Activated T-helper 2 cell treated with anti-CD3 and anti-CD28 coated beads, Interferon-gamma antibody, Interleukin-2, Interleukin-4, amounts not matched to agents 10 μg/mL and 5 μg/mL and 100 μg/mL, durations not matched to agents 14 hours and 24 hours and 36 hours (primary cell): Measurements from ENCODE around the gene HMGXB3. TPM values are rescaled to one million over a fixed set of nuclear protein-coding genes. Genes with fewer than 3 reads are reported as not detected.
A peak's percentile ranks its signal among the peaks of the same experiment; 100 is the strongest.
"Not testable (repeated sequence)": the region's sequence is repeated elsewhere in the genome, so short reads cannot be mapped to it uniquely, and the experiment has no call there.

Experiments used
- DNase-seq: peaks from one replicate; pipeline ENCODE4 v3.0.0; 2021; ENCODE audit warnings: low spot score
- H3K27ac Mint-ChIP-seq: one replicate; pipeline ENCODE4 v1.8.0; 2021; ENCODE audit warnings: mixed read lengths
- H3K27me3 Mint-ChIP-seq: one replicate; pipeline ENCODE4 v1.8.0; 2021; ENCODE audit warnings: low read depth, mixed read lengths
- H3K36me3 Mint-ChIP-seq: one replicate; pipeline ENCODE4 v1.8.0; 2021; ENCODE audit warnings: low read depth, mixed read lengths
- H3K4me1 Mint-ChIP-seq: one replicate; pipeline ENCODE4 v1.8.0; 2021; ENCODE audit warnings: low read depth, mixed read lengths
- H3K4me3 Mint-ChIP-seq: one replicate; pipeline ENCODE4 v1.8.0; 2021; ENCODE audit warnings: low read depth, mild to moderate bottlenecking, moderate library complexity, mixed read lengths
- H3K9me3 Mint-ChIP-seq: one replicate; pipeline ENCODE4 v1.8.0; 2021; ENCODE audit warnings: mixed read lengths
- intact Hi-C: fragments of 100-400 bp; cut with micrococcal nuclease; formaldehyde crosslinking; loops from one replicate; pipeline ENCODE4 v1.15.1; 2023
- total RNA-seq: library from RNA; stranded (reverse); gene quantifications from 2 replicates; pipeline ENCODE4 v1.2.3, GENCODE V29; 2022

Gene HMGXB3
- total RNA-seq, 1 donor from 2014 or later: 39.6 TPM

- intact Hi-C loops: no loop called here
- Mint-ChIP-seq H3K27ac (no peak overlapping the region), H3K4me1 (no peaks in the 10 kb centered on the region), H3K9me3 (no peaks in the 10 kb centered on the region), H3K36me3 (peaks cover 79% of the 10 kb centered on the region), H3K27me3 (no peaks in the 10 kb centered on the region), H3K4me3 (no peak overlapping the region)
- no peak for DNase-seq
These were observed 34.1 kb downstream of the HMGXB3 start for GRCh38 chr5:150034662-150035061.

GRCh38 chr5:150035139-150035895 lies 34.8 kb downstream of the HMGXB3 start:
- no peak overlapping the region for H3K27ac Mint-ChIP-seq
- intact Hi-C loops: no loop called here
- H3K9me3 Mint-ChIP-seq: no peaks in the 10 kb centered on the region
- no peaks in the 10 kb centered on the region for H3K27me3 Mint-ChIP-seq
- peaks cover 81% of the 10 kb centered on the region for H3K36me3 Mint-ChIP-seq
- no peaks in the 10 kb centered on the region for H3K4me1 Mint-ChIP-seq
- no peak for DNase-seq
- H3K4me3 Mint-ChIP-seq: no peak overlapping the region

GRCh38 chr5:150036513-150036912 lies 36.0 kb downstream of the HMGXB3 start:
- Mint-ChIP-seq H3K27ac (no peak overlapping the region), H3K4me3 (no peak overlapping the region), H3K4me1 (no peaks in the 10 kb centered on the region), H3K27me3 (no peaks in the 10 kb centered on the region), H3K36me3 (peaks cover 82% of the 10 kb centered on the region), H3K9me3 (no peaks in the 10 kb centered on the region)
- intact Hi-C loops: no loop called here
- no peak for DNase-seq

- DNase-seq: no peak
- H3K4me1 Mint-ChIP-seq: peaks cover 12% of the 10 kb centered on the region
- H3K27me3 Mint-ChIP-seq: no peaks in the 10 kb centered on the region
- H3K36me3 Mint-ChIP-seq: peaks cover 84% of the 10 kb centered on the region
- intact Hi-C loops: no loop called here
- H3K4me3 Mint-ChIP-seq: no peak overlapping the region
- no peak overlapping the region for H3K27ac Mint-ChIP-seq
- no peaks in the 10 kb centered on the region for H3K9me3 Mint-ChIP-seq
These were observed 38.0 kb downstream of the HMGXB3 start for GRCh38 chr5:150038547-150038946.

GRCh38 chr5:150042459-150042858 lies 41.9 kb downstream of the HMGXB3 start:
- Mint-ChIP-seq H3K4me1 (peaks cover 21% of the 10 kb centered on the region), H3K36me3 (peaks cover 71% of the 10 kb centered on the region), H3K9me3 (no peaks in the 10 kb centered on the region), H3K27me3 (no peaks in the 10 kb centered on the region), H3K27ac (no peak overlapping the region), H3K4me3 (no peak overlapping the region)
- intact Hi-C loops: no loop called here
- no peak for DNase-seq

- no peaks in the 10 kb centered on the region for H3K27me3 Mint-ChIP-seq
- peaks cover 70% of the 10 kb centered on the region for H3K36me3 Mint-ChIP-seq
- no peaks in the 10 kb centered on the region for H3K9me3 Mint-ChIP-seq
- H3K27ac Mint-ChIP-seq: peak overlapping the region; percentile 47
- H3K4me3 Mint-ChIP-seq: no peak overlapping the region
- intact Hi-C loops: no loop called here
- H3K4me1 Mint-ChIP-seq: peaks cover 21% of the 10 kb centered on the region
- no peak for DNase-seq
These were observed 43.3 kb downstream of the HMGXB3 start for GRCh38 chr5:150043657-150044328.

- Mint-ChIP-seq H3K36me3 (peaks cover 76% of the 10 kb centered on the region), H3K27ac (no peak overlapping the region), H3K27me3 (no peaks in the 10 kb centered on the region), H3K4me1 (peaks cover 21% of the 10 kb centered on the region), H3K4me3 (no peak overlapping the region), H3K9me3 (no peaks in the 10 kb centered on the region)
- no peak for DNase-seq
- intact Hi-C loops: no loop called here
These were observed 43.8 kb downstream of the HMGXB3 start for GRCh38 chr5:150044329-150044681.

GRCh38 chr5:150044712-150045111 lies 44.2 kb downstream of the HMGXB3 start:
- no peak for DNase-seq
- Mint-ChIP-seq H3K4me3 (no peak overlapping the region), H3K27me3 (no peaks in the 10 kb centered on the region), H3K4me1 (peaks cover 21% of the 10 kb centered on the region), H3K9me3 (no peaks in the 10 kb centered on the region), H3K36me3 (peaks cover 76% of the 10 kb centered on the region), H3K27ac (no peak overlapping the region)
- intact Hi-C loops: no loop called here

GRCh38 chr5:150045549-150045948 lies 45.0 kb downstream of the HMGXB3 start:
- Mint-ChIP-seq H3K4me3 (no peak overlapping the region), H3K27me3 (no peaks in the 10 kb centered on the region), H3K27ac (no peak overlapping the region), H3K9me3 (no peaks in the 10 kb centered on the region), H3K36me3 (peaks cover 81% of the 10 kb centered on the region), H3K4me1 (peaks cover 21% of the 10 kb centered on the region)
- intact Hi-C loops: no loop called here
- DNase-seq: no peak

GRCh38 chr5:150046031-150046430 lies 45.5 kb downstream of the HMGXB3 start:
- no peak overlapping the region for H3K27ac Mint-ChIP-seq
- DNase-seq: no peak
- H3K36me3 Mint-ChIP-seq: peaks cover 81% of the 10 kb centered on the region
- intact Hi-C loops: no loop called here
- no peaks in the 10 kb centered on the region for H3K9me3 Mint-ChIP-seq
- peaks cover 21% of the 10 kb centered on the region for H3K4me1 Mint-ChIP-seq
- H3K27me3 Mint-ChIP-seq: no peaks in the 10 kb centered on the region
- H3K4me3 Mint-ChIP-seq: no peak overlapping the region

GRCh38 chr5:150050172-150050811 lies 49.8 kb downstream of the HMGXB3 start:
- H3K27me3 Mint-ChIP-seq, intact Hi-C loops, DNase-seq, H3K9me3 Mint-ChIP-seq, H3K4me3 Mint-ChIP-seq, H3K27ac Mint-ChIP-seq: not testable (repeated sequence)
- peaks cover 78% of the 10 kb centered on the region for H3K36me3 Mint-ChIP-seq
- peaks cover 11% of the 10 kb centered on the region for H3K4me1 Mint-ChIP-seq

- peaks cover 75% of the 10 kb centered on the region for H3K36me3 Mint-ChIP-seq
- H3K27me3 Mint-ChIP-seq: no peaks in the 10 kb centered on the region
These were observed 51.2 kb downstream of the HMGXB3 start for GRCh38 chr5:150051657-150052195.

More at GRCh38 chr5:150051657-150052195, 51.2 kb downstream of the HMGXB3 start:
- H3K27ac Mint-ChIP-seq: no peak overlapping the region
- no peak for DNase-seq
- intact Hi-C loops: no loop called here
- no peaks in the 10 kb centered on the region for H3K9me3 Mint-ChIP-seq
- H3K4me1 Mint-ChIP-seq: peaks cover 9% of the 10 kb centered on the region
- H3K4me3 Mint-ChIP-seq: no peak overlapping the region
